Lung (tissue), 12 donors: Measurements from ENCODE around the gene NOXA1. TPM values are rescaled to one million over a fixed set of nuclear protein-coding genes. Genes with fewer than 3 reads are reported as not detected.

ENCODE experiments used
- ATAC-seq: fragments of 200-7000 bp; cut with Tn5 transposase; one replicate; pipeline ENCODE4 v1.9.1; 2020; ENCODE audit warnings: moderate number of reproducible peaks; ENCODE audit not compliant: insufficient read depth, low FRiP score
- DNase-seq, 3 donors: peaks; one replicate each; pipeline ENCODE4 v3.0.0-alpha.2; 2013 to 2017
- H3K27ac ChIP-seq, 2 donors: one replicate each; pipeline ENCODE4 v1.5.1; 2013; ENCODE audit warnings: mild to moderate bottlenecking in 2 of 2, moderate library complexity in 2 of 2, control low read depth in 1 of 2, inconsistent platforms in 1 of 2, low read depth in 1 of 2, low read length in 1 of 2
- H3K27me3 ChIP-seq, 3 donors: one replicate each; pipeline ENCODE4 v1.5.1; 2013; ENCODE audit warnings: low read length in 2 of 3; ENCODE audit not compliant: control insufficient read depth in 3 of 3, insufficient read depth in 3 of 3
- H3K36me3 ChIP-seq, 4 donors: one replicate each; pipeline ENCODE4 v1.5.1; 2013; ENCODE audit warnings: low read length in 4 of 4, mild to moderate bottlenecking in 1 of 4, moderate library complexity in 1 of 4; ENCODE audit not compliant: control insufficient read depth in 4 of 4, insufficient read depth in 4 of 4
- H3K4me1 ChIP-seq, 5 donors: one replicate each; pipeline ENCODE4 v1.5.1; 2013; ENCODE audit warnings: low read length in 5 of 5, mild to moderate bottlenecking in 2 of 5, moderate library complexity in 1 of 5; ENCODE audit not compliant: control insufficient read depth in 5 of 5, insufficient read depth in 5 of 5
- H3K4me3 ChIP-seq: one replicate; pipeline ENCODE4 v1.5.1; 2013; ENCODE audit warnings: mild to moderate bottlenecking, control low read depth, moderate library complexity
- H3K9ac ChIP-seq, 2 donors: one replicate each; pipeline ENCODE4 v1.5.1; 2013; ENCODE audit warnings: low read length in 2 of 2, control low read depth in 1 of 2; ENCODE audit not compliant: insufficient read depth in 1 of 2
- H3K9me3 ChIP-seq, 4 donors: one replicate each; pipeline ENCODE4 v1.5.1; 2013; ENCODE audit warnings: low read length in 3 of 4, mild to moderate bottlenecking in 1 of 4, moderate library complexity in 1 of 4; ENCODE audit not compliant: control insufficient read depth in 4 of 4, insufficient read depth in 3 of 4
- CTCF ChIP-seq: IDR thresholded peaks from 2 replicates; pipeline ENCODE4 v1.5.1; 2012; ENCODE audit warnings: mild to moderate bottlenecking; ENCODE audit errors: control extremely low read depth, extremely low read depth
- WGBS, 2 donors: extraction: QIAGEN DNeasy Blood & Tissue Kit; methylation state at CpG; one replicate each; pipeline ENCODE4 v1.1.7; 2013; 5-methylcytosine and 5-hydroxymethylcytosine counted together
- polyA plus RNA-seq, 2 donors: library from polyadenylated mRNA; stranded (reverse); fragments of 200-250 nt; gene quantifications; one replicate each; pipeline ENCODE4 v1.2.1, GENCODE V29; 2013
- total RNA-seq, 2 donors: library from RNA; depleted of rRNA in 1 of 2; stranded (reverse); fragments of >200 nt in 1 of 2; gene quantifications; one replicate each; pipeline ENCODE4 v1.2.1, GENCODE V29; 2014 to 2021
- donor health status: control.
- donor health status: control.
- donor health status: Bipolar disorder and iron deficiency.
- donor health status: healthy.
- donor health status: DM: yes; HTN: yes; CAD: no.

Gene NOXA1
- total and polyA plus RNA-seq, 4 donors = 2.1 to 11.7 (median 6.6) TPM

DNA sequence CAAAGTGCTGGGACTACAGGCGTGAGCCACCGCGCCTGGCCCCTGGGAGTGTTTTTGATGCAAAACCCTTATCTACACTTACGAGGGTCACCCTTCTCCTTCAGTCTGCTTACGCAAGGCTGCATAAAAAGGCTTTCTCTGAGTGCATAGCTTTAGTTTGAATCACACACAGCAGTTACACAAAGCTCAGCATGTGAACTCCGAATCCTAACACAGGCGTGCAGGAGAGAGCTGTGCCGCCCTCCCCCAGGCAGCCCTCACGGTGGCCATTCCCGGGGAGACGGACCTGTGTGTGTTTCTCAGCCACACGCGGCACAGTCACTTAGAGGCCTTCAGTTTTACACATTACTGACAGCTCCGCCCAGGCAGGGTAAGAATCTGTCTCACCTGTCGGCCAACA, 27.0 kb upstream of the NOXA1 start:
- H3K27me3 ChIP-seq = no peaks in the 10 kb centered on the region
- H3K36me3 ChIP-seq = peaks cover 0 to 21% (median 8%) of the 10 kb centered on the region in 4 donors
- DNase-seq (no peak), ATAC-seq (no peak)
- no peak overlapping the region for H3K27ac ChIP-seq
- no peak overlapping the region for H3K4me3 ChIP-seq
- WGBS, 2 donors = 91% methylated on average over 15 of the region's 15 CpGs
- H3K4me1 ChIP-seq = peaks cover 0 to 8% (median 0%) of the 10 kb centered on the region in 5 donors
- no peak overlapping the region for H3K9ac ChIP-seq
- TF ChIP-seq CTCF = no peak
- peaks cover 0 to 4% (median 0%) of the 10 kb centered on the region in 4 donors for H3K9me3 ChIP-seq

- H3K4me1 ChIP-seq = peaks cover 0 to 8% (median 0%) of the 10 kb centered on the region in 5 donors
- WGBS, 2 donors = 93 to 97% methylated on average over 26 of the region's 26 CpGs
- no peak overlapping the region for H3K4me3 ChIP-seq
- ATAC-seq = no peak
- H3K27ac ChIP-seq = no peak overlapping the region
- peaks cover 0 to 4% (median 0%) of the 10 kb centered on the region in 4 donors for H3K9me3 ChIP-seq
- DNase-seq = no peak
- TF ChIP-seq CTCF = no peak
- H3K36me3 ChIP-seq = peaks cover 0 to 21% (median 8%) of the 10 kb centered on the region in 4 donors
- no peak overlapping the region for H3K9ac ChIP-seq
- no peaks in the 10 kb centered on the region for H3K27me3 ChIP-seq
These were observed 26.4 kb upstream of the NOXA1 start for GRCh38 chr9:137396634-137397367.

- ATAC-seq = no peak
- Histone ChIP-seq H3K27me3 (no peaks in the 10 kb centered on the region), H3K4me3 (no peak overlapping the region), H3K9ac (no peak overlapping the region), H3K4me1 (peaks cover 0 to 3% (median 0%) of the 10 kb centered on the region in 5 donors), H3K9me3 (peaks cover 0 to 4% (median 0%) of the 10 kb centered on the region in 4 donors), H3K36me3 (peaks cover 0 to 14% (median 8%) of the 10 kb centered on the region in 4 donors), H3K27ac (no peak overlapping the region)
- no peak for DNase-seq
- 92 to 97% methylated on average over 20 of the region's 20 CpGs for WGBS, 2 donors
- TF ChIP-seq CTCF = no peak
These were observed 25.3 kb upstream of the NOXA1 start for GRCh38 chr9:137397675-137398423.
